HepG2 (cell line): Measurements from ENCODE around the gene LAMB4. TPM values are rescaled to one million over a fixed set of nuclear protein-coding genes. Genes with fewer than 3 reads are reported as not detected.

ENCODE experiments used
- ATAC-seq: fragments of 200-7000 bp; cut with Tn5 transposase; 3 replicates; pipeline ENCODE4 v1.9.1; 2020; ENCODE audit warnings: mild to moderate bottlenecking, moderate library complexity
- BruUV-seq: library from RNA; stranded (reverse); fragments of 400-500 nt; replicated peaks from 2 replicates; lab custom pipeline; 2021; lab: Mats Ljungman, UMichigan
- CTCF ChIA-PET: fragments of 300-600 bp; formaldehyde crosslinking; extraction: SDS; loops from one replicate; lab custom pipeline; 2021; ENCODE audit warnings: low total read pairs, inconsistent platforms, low intra/inter-chr PET ratio; lab: Yijun Ruan, JAX
- POLR2A ChIA-PET: fragments of 350-600 bp; sonication (Branson Sonifier 250); formaldehyde crosslinking; loops from one replicate; lab custom pipeline; 2020; ENCODE audit warnings: antibody characterized with exemption, inconsistent platforms; lab: Yijun Ruan, JAX
- DNase-seq: peaks from one replicate; pipeline ENCODE4 v3.0.0-alpha.2; 2015; ENCODE audit warnings: low spot score
- FAIRE-seq: peaks from 3 replicates; lab custom pipeline; 2011; peaks lifted over from hg19 to GRCh38; lab: Jason Lieb, UNC
- H2AFZ ChIP-seq: one replicate; pipeline ENCODE4 v1.6.1; 2011; ENCODE audit warnings: low read length, inconsistent platforms
- H3K27ac ChIP-seq: fragments of 300-600 bp; 3 replicates; pipeline ENCODE4 v1.8.0; 2011; ENCODE audit warnings: mixed run types, mild to moderate bottlenecking, mixed read lengths, low read length, inconsistent platforms; ENCODE audit not compliant: insufficient read depth; ENCODE audit errors: extremely low read length
- H3K27me3 ChIP-seq, 2 experiments: fragments of 200-600 bp in 1 of 2; 2 replicates in 1 of 2; 3 replicates in 1 of 2; pipeline versions ENCODE4 v1.6.0 to v1.8.0; 2011; ENCODE audit warnings: low read length in 2 of 2, mild to moderate bottlenecking in 2 of 2, moderate library complexity in 2 of 2, inconsistent platforms in 1 of 2; ENCODE audit not compliant: insufficient read depth in 2 of 2, control insufficient read depth in 1 of 2
- H3K36me3 ChIP-seq, 2 experiments: fragments of 200-600 bp in 1 of 2; replicated peaks in 1 of 2; 2 replicates in 1 of 2; 3 replicates in 1 of 2; pipeline versions ENCODE4 v1.5.1 to v1.8.0; 2011; ENCODE audit warnings: low read length in 2 of 2, inconsistent platforms in 1 of 2; ENCODE audit not compliant: insufficient read depth in 2 of 2, control insufficient read depth in 1 of 2
- H3K4me1 ChIP-seq: 2 replicates; pipeline ENCODE4 v1.5.1; 2012; ENCODE audit warnings: low read length, inconsistent platforms; ENCODE audit not compliant: insufficient read depth
- H3K4me2 ChIP-seq: 2 replicates; pipeline ENCODE4 v1.6.0; 2011; ENCODE audit warnings: low read depth, low read length, inconsistent platforms
- H3K4me3 ChIP-seq, 3 experiments: fragments of 200-600 bp in 1 of 3; sonication (generic), shearing (Covaris generic) in 1 of 3; replicated peaks in 1 of 3; 2 replicates each; pipeline ENCODE4 v1.5.1; 2011 to 2016; ENCODE audit warnings: low read length in 3 of 3, inconsistent platforms in 2 of 3, low read depth in 2 of 3, mild to moderate bottlenecking in 2 of 3, control low read depth in 1 of 3, mixed read lengths in 1 of 3; ENCODE audit not compliant: insufficient read depth in 1 of 3
- H3K79me2 ChIP-seq: one replicate; pipeline ENCODE4 v1.6.1; 2011; ENCODE audit warnings: low read length, inconsistent platforms; ENCODE audit not compliant: insufficient read depth
- H3K9ac ChIP-seq: 2 replicates; pipeline ENCODE4 v1.6.0; 2011; ENCODE audit warnings: mild to moderate bottlenecking, low read depth, low read length, inconsistent platforms; ENCODE audit not compliant: insufficient read depth
- H3K9me3 ChIP-seq: 2 replicates; pipeline ENCODE4 v1.5.1; 2012; ENCODE audit warnings: mild to moderate bottlenecking, low read length
- H4K20me1 ChIP-seq: 2 replicates; pipeline ENCODE4 v1.6.0; 2011; ENCODE audit warnings: inconsistent platforms, mild to moderate bottlenecking, low read length, moderate library complexity; ENCODE audit not compliant: insufficient read depth
- ETV6 ChIP-seq: sonication (generic); formaldehyde crosslinking; conservative IDR thresholded peaks from 2 replicates; pipeline ENCODE4 v1.4.0; 2020; ENCODE audit warnings: missing genetic modification reagents
- MTA1 ChIP-seq: sonication (generic); formaldehyde crosslinking; IDR thresholded peaks from 2 replicates; pipeline ENCODE4 v1.4.0; 2020; ENCODE audit warnings: missing genetic modification reagents, mild to moderate bottlenecking, borderline replicate concordance
- NFAT5 ChIP-seq: sonication (generic); formaldehyde crosslinking; IDR thresholded peaks from 2 replicates; pipeline ENCODE4 v1.4.0; 2020; ENCODE audit warnings: missing genetic modification reagents
- TBX2 ChIP-seq: sonication (generic); formaldehyde crosslinking; IDR thresholded peaks from 2 replicates; pipeline ENCODE4 v1.5.0; 2020; ENCODE audit warnings: missing genetic modification reagents, mild to moderate bottlenecking, borderline replicate concordance
- ZBTB38 ChIP-seq: sonication (generic); formaldehyde crosslinking; IDR thresholded peaks from 2 replicates; pipeline ENCODE4 v1.5.1; 2020; ENCODE audit warnings: mild to moderate bottlenecking, missing genetic modification reagents
- ZNF337 ChIP-seq: sonication (generic); formaldehyde crosslinking; IDR thresholded peaks from 2 replicates; pipeline ENCODE4 v1.5.1; 2020; ENCODE audit warnings: missing genetic modification reagents, low read depth, mild to moderate bottlenecking, borderline replicate concordance
- ZNF383 ChIP-seq: sonication (generic); formaldehyde crosslinking; IDR thresholded peaks from 2 replicates; pipeline ENCODE4 v1.4.0; 2020; ENCODE audit warnings: missing genetic modification reagents, mild to moderate bottlenecking, borderline replicate concordance
- WGBS: methylation state at CpG from one replicate; pipeline ENCODE4 v1.1.6; 2017; ENCODE audit warnings: low lambda C conversion rate; 5-methylcytosine and 5-hydroxymethylcytosine counted together
- in situ Hi-C: cut with HindIII; loops from 2 replicates; pipeline ENCODE4 v1.10.0; 2017; ENCODE audit warnings: low pct_unique_long_range_greater_than_20kb; ENCODE audit not compliant: extremely low pct_ligation_motif_present
- intact Hi-C: fragments of 100-400 bp; cut with micrococcal nuclease; formaldehyde crosslinking; loops from one replicate; pipeline ENCODE4 v1.10.0; 2022; ENCODE audit not compliant: unreplicated experiment
- polyA plus RNA-seq, 8 experiments: library from polyadenylated mRNA; depleted of rRNA in 3 of 8; stranded (reverse) in 7 of 8; unstranded in 1 of 8; fragments of >200 nt; fragmentation: Illumina TruSeq in 4 of 8; extraction: Trizol in 4 of 8; gene quantifications; 2 replicates each; pipeline versions ENCODE4 v1.2.1 to v1.2.3, GENCODE V29; 2011 to 2016; ENCODE audit warnings: low read depth in 4 of 8, missing spikeins in 1 of 8, mixed read lengths in 1 of 8; ENCODE audit not compliant: insufficient read depth in 1 of 8
- total RNA-seq, 5 experiments: library from RNA; depleted of rRNA; stranded (reverse); fragments of >200 nt; fragmentation: Illumina TruSeq; extraction: Trizol; gene quantifications; 2 replicates each; pipeline ENCODE4 v1.2.3, GENCODE V29; 2016; ENCODE audit warnings: low read depth in 1 of 5

LAMB4 gene
- total and polyA plus RNA-seq, 2 of the 13 experiments (the other 11 are each of a cell fraction or from before 2014, with no cell fraction given): 0.05 TPM; not detected in 1

DNA sequence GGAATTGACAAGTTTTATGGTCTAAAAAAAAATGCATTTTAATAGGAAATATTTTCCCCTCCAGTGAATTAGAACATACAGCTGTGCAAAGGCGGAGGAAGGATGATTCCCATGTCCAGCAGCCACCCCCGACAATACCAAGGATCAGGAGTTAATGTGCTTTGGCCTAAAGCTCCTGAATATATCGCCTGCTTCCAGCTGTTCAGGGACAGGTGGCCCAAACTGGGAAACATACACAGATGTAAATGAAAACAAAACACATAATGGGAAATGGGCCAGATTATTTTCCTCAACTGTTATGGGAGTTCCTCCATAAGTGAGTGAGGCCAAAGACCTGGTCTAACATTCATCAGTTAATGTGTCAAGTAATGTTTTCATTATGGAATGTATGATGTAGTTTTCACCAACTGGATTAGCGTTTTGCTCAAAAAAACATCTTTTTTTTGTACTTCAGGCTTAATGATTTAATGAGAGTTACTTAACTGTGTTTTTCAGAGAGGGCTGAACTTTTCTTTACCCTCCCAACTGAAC lies 72.1 kb downstream of the LAMB4 start:
- ATAC-seq: no peak
- no peak for DNase-seq
- no peak overlapping the region for H3K4me2 ChIP-seq
- in situ Hi-C loops: no loop called here
- intact Hi-C loops: no loop called here
- no peak overlapping the region for H3K4me3 ChIP-seq
- H3K9me3 ChIP-seq: no peaks in the 10 kb centered on the region
- H3K36me3 ChIP-seq: no peaks in the 10 kb centered on the region
- no TSS peak for BruUV-seq
- H4K20me1 ChIP-seq: no peaks in the 10 kb centered on the region
- peaks cover 37% of the 10 kb centered on the region for H3K4me1 ChIP-seq
- ChIA-PET POLR2A (no interaction called here), CTCF (no interaction called here)
- no peak overlapping the region for H2AFZ ChIP-seq
- H3K27ac ChIP-seq: no peak overlapping the region
- H3K27me3 ChIP-seq: no peaks in the 10 kb centered on the region
- WGBS: 74% methylated on average over 4 of the region's 4 CpGs
- no peak for TF ChIP-seq ZNF383 (CRISPR knock-in tag)
- TF ChIP-seq MTA1: no peak
- no peak for TF ChIP-seq ZNF337 (CRISPR knock-in tag)
- no peak for TF ChIP-seq ETV6 (CRISPR knock-in tag)
- TF ChIP-seq NFAT5: no peak
- no peak for TF ChIP-seq TBX2 (CRISPR knock-in tag)
- TF ChIP-seq ZBTB38 (CRISPR knock-in tag): no peak
- TF ChIP-seq, all 625 proteins: peak for 0
- FAIRE-seq: no peak
- Histone ChIP-seq H3K79me2 (no peaks in the 10 kb centered on the region), H3K9ac (no peak overlapping the region)
